Left renal cortex interstitium (tissue), 4 donors: ENCODE results near the gene SWSAP1. TPM values are rescaled to one million over a fixed set of nuclear protein-coding genes. Genes with fewer than 3 reads are reported as not detected.
"Not testable (repeated sequence)": the region's sequence is repeated elsewhere in the genome, so short reads cannot be mapped to it uniquely, and the experiment has no call there.

Experiments
- DNase-seq, 4 donors: peaks; one replicate each; pipeline ENCODE4 v3.0.0-alpha.2; 2013; ENCODE audit warnings: low read depth in 4 of 4, low spot score in 2 of 4, missing footprints in 1 of 4
- polyA plus RNA-seq, 4 donors: library from polyadenylated mRNA; unstranded; fragments of 120-200 nt; gene quantifications; one replicate each; pipeline ENCODE4 v1.2.1, GENCODE V29; 2013; ENCODE audit not compliant: insufficient read length in 4 of 4

SWSAP1 gene
- polyA plus RNA-seq, 4 donors: 2.6 to 3.7 (median 3.4) TPM

DNA sequence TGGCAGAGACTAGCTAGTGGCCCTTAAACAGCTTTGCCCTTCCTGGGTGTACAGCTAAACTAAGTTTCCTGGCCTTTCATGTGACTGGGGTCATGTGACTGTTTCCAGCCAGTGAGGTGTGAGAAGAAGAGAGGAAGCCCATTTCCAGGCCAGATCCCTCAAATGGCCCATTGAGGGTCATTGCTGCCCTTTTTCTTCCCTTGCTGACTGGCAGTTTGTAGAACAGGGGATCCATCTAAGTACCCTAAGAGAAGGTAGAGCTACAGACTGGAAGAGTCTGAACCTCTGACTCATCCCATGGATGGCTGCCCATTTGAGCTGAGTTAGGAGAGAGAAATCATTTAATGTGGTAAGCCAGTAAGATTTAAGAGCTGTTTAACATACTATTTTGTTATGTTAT lies 2.8 kb downstream of the SWSAP1 start:
- no peak for DNase-seq

DNA sequence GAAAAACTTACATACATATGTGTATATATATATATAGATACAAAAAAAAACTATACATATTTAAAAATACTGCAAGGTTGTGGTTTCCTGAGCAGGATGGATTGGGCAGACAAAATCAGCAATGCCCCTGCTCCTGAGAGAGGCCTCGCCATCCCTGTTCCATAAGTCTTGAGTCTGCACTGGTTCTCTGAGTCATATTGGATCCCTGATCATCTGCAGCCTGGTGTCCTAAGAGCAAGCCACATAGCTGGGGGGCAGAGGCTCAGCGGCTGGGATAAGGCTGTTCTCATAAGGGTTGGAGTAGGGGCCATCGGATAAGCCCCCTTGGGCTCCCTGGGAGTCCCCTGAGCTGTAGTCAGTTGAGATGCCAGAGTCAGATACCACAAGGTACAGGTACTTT lies 3.3 kb downstream of the SWSAP1 start:
- no peak for DNase-seq

DNA sequence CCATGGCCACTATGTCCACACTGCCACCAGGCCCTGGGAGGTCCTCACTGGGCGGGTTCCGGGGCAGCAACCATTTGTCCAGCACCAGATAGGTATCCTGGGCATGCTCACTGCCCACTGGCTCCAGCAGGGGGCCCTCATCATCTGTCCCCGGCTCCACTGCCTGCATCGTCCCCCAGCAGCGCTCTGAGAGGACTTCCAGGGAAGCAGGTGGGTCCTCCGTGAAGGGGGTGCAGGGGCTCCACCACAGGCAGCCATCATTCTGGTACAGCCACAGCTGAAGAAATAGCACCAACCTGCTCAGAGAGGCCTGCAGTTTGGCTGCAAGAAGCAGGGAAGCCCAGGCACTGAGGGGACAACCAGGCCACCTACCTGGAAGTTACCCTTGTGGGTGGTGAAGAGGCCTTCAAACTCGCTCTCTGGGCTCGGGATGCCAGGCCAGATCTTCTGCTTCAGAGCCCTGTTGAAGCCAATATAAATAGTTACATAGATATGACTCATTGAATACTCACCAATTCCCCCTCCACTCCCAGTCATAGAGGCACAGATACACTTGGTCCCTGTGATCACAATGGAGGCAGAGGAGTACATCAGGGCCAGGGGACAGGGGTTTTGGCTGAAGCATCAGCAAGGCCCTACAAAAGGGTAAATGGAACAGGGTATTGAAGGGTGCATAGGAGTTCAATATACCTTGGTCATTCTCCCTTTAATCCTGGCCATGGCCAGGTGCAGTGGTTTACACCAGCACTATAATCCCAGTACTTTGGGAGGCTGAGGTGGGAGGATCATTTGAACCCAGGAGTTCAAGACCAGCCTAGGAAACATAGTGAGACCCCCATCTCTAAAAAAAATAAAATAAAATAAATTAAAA lies 4.1 kb downstream of the SWSAP1 start:
- no peak for DNase-seq

DNA sequence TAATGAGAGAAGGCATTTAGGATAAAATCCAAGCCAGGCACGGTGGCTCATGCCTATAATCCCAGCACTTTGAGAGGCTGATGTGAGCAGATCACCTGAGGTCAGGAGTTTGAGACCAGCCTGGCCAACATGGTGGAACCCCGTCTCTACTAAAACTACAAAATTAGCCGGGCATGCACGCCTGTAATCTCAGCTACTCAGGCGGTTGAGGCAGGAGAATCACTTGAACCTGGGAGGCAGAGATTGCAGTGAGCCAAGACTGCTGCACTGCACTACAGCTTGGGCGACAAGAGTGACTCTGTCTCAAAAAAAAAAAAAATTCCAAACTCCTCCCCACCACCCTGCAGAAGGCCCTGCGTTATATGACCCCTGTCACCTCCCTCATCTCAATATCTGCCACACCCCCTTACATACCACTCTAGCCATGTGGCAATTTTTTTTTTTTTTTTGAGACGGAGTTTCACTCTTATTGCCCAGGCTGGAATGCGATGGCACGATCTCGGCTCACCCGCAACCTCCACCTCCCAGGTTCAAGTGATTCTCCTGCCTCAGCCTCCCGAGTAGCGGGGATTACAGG lies 4.9 kb downstream of the SWSAP1 start:
- DNase-seq: not testable (repeated sequence)

DNA sequence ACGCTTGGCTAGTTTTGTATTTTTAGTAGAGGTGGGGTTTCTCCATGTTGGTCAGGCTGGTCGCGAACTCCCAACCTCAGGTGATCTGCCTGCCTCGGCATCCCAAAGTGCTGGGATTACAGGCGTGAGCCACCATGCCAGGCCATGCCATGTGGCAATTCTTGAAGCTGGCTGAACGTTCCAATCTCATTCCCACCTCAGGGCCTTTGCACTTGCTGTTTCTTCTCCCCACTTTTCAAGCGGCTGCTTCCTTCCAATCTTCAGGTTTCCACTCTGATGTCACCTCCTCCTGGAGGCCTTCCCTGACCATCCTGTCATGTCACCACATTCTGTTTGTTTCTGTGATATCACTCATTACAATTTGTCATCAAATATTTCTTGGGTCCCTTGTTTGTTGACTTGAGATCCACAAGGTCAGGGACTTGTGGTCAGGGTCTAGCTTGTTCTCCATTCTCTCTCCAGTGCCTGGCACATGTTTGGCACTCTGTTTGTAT lies 5.4 kb downstream of the SWSAP1 start:
- DNase-seq: no peak

DNA sequence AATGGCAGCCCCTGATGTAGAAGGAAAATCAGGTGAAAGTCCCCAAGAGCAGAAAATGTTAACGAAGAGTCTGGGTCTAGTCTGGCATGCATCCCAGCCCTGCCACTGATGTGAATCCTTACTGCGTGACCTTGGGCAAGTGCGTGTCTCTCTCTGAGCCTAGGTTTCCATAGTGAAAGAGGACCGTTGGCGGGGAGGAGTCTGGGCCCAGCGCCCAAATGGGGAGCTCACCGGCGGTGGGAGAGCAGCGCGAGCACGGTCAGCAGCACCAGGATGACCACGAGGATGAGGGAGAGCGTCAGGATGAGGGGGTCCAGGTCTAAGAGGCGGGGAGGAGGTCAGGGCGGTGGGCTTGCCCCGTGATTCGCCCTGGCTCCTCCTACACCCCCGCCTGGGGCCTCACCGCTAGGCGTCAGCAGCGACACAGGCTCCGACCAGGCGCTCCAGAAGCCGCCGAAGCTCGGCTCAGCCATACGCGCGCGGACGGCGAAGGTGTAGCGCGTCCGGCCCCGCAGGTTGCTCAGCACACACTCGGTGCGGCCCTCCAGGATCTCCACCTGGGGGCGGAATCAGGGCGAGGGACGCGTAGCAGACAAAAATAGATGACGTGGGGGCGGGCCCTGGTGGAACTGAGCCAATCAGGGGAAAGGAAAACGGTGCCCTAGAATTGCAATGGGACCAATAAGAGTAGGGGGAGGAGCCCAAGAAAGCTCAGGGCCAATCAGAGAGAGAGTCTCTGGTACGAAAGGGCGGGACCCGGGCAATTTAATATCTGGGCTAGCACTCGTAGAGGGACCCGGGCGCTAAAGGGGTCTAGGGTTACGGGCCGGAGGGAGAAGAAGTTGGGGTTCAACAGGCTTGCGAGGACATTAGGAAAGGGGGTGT lies 6.4 kb downstream of the SWSAP1 start:
- DNase-seq: peak; percentile 87 to 95 (median 92)

DNA sequence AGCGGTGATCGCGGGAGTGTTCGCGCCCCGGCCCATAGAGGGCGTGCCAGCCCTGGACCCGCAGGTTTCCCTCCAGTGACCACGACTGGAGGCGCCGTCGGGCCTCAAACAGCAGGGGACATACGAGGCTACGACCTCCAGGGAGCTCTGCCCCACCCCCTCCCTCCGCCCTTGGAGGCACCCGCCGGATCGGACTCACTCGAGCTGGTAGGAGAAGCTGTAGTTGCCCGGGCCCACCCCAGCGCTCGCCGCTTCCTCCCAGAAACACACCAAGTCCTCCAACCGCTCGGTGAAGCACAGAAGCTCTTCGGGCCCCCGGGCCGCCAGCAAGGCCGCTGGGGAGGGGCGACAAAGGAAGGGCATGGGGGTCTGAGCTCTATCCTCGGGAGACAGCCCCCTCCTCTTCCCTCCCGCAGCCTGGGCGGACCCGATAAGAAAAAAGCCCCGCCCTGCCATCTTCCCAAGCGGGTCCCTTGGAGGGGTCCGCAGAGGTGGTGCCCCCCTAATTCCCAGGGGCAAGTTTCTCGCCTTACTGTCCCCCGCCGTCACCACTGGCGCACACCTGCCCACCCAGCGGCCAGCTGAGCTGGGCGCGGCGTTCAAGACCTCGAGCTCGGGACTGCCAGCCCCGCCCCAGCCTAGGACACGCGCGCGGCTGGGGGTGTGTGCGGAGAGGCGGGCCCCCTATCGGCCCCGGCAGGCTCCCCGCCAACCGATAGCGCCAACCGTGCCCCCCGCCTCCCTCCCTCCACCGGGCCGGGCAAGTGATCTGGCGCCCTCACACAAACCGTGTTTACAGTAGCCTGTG lies 8.6 kb downstream of the SWSAP1 start:
- no peak for DNase-seq

DNA sequence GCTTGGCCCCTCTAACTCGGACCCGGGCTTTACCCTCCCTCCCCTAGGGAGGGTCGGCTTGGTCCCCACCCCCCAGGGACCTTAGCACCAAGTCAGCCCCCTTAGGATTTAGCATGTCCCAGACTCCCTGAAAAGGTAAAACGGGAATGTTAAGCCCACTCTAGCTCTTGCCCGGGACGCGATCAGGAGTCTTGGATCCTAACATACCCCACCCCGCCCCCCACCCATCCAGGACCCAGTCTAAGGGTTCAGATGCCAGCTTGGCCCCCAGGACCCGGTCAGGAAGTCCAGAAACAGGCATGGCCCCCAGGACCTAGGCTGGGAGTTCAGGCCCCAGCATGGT lies 9.2 kb downstream of the SWSAP1 start:
- DNase-seq: no peak

DNA sequence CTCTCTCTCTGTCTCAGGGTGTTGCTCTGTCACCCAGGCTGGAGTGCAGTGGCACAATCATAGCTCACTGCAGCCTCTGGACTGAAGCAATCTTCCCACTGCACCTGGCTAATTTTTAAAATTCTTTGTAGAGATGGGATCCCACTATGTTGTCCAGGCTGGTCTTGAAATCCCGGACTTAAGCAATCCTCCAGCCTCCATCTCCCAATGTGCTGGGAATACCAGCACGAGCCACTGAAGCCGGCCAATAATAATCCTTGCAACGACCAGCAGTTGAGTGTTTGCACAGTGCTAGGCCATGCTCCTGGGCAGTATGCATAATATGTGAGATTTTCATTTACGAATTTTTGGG lies 10.3 kb downstream of the SWSAP1 start:
- no peak for DNase-seq

DNA sequence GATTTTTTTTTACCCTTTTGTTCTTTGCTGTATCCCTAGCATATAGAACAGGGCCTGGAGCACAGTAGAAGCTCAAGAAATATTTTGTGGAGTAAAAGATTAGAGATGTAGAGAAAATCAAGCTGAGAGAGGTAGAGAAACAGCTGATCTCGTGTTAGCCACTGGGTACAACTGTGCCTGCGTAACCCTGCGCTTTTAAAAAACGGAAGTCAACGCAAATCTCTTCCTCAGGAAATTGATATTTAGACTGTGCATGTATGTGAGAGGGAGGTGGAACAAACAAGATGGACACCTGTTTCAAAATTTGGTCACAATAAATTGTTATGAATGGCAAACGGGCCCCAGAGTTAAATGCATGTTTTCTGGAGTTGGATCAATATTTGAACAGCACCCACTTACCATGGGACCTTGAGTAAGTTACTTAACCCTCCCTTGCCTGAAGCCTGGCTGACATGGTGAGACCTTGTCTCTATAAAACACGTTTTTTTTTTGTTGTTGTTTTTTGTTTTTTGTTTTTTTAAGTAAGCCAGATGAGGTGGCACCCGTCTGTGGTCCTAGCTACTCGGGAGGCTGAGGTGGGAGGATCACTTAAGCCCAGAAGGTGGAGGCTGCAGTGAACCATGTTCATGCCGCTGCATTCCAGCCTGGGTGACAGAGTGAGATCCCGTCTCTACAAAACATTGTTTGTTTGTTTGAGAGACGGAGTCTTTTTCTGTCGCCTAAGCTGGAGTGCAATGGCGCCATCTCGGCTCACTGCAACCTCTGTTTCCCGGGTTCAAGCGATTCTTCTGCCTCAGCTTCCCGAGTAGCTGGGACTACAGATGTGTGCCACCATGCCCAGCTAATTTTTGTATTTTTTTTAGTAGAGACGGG lies 12.9 kb downstream of the SWSAP1 start:
- no peak for DNase-seq

DNA sequence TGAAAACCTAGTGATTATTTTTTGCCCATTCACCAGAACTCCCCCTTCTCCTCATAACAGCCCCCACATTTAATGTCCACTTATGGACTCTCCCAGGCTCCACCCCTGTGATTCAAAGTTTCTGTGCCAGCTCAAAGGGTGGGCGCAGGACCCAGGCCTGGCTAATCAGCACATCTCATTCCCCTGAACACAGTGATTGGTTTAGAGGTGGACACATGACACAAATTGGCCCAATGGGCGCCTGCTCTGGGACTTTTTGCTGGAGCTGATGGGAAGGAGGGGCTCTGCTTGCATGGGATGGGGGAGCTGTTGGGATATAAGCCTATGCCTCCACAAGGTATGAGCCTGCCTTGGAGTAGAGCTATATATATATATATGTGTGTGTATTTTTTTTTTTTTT lies 15.9 kb downstream of the SWSAP1 start:
- no peak for DNase-seq

DNA sequence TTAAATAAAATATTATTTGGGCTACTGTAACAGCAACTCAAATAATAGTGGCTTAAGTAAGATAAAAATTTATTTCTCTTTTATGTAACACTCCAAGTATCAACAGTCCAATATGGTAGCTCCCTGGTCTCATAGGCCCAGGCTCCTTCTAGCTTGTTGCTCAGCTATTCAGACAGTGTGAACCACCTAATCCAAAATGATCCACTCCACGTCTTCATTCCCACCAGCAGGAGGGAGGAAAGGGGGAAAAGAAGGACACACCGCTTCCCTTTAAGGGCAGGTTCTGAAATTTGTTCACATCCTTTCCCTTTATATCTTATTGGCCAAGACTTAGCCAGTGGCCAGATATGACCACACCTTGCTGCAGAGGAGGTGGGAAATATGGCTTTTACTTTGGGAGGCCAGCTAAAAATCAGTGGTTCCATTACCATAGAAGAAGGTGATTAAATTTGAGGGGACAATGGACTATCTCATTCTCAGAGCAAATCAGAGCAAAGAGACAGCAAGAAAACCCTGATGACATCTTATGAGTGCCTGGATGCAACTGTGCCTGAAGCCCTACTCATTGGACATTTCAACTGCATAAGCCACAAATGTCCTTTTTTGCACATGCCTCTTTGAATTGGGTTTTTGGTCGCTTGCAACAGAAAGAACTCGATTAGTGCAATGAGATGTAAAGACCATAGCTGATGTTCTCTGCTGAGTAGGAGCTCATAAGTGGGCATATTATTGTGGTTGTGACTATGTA lies 16.6 kb downstream of the SWSAP1 start:
- no peak for DNase-seq

DNA sequence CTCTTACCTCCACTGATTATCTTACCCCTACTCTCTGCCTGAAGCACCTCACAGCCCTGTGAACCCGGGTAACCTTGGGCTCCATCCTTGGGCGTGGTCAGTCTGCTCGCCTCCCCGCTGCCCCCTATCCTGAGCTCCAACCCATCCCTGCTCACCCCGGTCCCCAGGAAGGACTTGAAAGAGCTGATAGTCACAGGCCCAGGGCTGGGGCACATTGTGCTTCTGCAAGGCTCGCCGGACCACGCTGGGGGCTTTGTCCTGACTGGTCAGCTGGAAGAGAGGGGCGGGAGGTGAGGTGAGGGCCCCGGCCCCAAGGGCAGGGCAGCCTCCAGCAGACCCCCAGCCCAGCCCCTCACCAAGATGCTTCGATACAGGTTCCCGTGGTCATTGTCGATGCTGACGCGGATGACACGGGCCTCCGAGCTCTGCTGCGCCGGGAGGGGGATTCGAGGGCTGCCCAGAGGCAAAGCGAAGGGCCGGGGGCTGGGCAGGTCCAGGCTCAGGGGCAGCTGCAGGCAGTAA lies 22.7 kb downstream of the SWSAP1 start:
- DNase-seq: no peak

DNA sequence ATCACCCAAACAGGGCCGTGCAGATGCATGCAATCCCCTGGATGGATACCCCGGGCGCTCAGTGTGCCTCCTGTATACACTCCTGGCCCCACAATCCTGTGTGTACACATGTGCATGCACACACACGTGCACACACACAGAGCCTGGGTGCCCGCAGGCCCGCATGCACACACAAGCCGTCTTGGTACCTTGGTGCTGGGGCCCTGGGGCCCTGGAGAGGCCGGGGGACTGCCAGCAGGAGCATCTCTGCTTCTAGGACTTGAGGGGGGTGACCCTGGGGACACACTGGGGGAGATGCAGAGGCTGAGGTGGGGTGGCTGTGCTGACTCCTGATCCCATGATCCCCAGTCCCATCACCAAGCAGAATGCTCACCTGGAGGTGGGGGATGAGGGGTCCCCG lies 25.2 kb downstream of the SWSAP1 start:
- DNase-seq: no peak

DNA sequence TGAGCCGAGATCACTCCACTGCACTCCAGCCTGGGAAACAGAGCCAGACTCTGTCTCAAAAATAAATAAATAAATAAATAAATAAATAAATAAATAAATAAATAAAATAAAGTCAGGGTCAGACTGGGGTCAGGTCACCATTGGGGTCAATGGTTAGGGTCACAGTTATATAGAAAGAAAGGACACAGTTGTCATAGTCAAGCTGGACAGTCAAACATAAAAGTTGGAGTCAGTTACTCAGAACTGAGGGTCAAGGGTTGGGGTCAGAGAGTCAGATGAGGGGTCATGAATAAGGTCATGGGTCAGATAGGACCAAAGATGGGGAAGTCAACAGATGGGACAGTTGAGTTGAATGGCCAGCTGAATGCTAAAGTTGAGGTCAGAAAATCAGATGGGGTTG lies 26.3 kb downstream of the SWSAP1 start:
- DNase-seq: no peak

DNA sequence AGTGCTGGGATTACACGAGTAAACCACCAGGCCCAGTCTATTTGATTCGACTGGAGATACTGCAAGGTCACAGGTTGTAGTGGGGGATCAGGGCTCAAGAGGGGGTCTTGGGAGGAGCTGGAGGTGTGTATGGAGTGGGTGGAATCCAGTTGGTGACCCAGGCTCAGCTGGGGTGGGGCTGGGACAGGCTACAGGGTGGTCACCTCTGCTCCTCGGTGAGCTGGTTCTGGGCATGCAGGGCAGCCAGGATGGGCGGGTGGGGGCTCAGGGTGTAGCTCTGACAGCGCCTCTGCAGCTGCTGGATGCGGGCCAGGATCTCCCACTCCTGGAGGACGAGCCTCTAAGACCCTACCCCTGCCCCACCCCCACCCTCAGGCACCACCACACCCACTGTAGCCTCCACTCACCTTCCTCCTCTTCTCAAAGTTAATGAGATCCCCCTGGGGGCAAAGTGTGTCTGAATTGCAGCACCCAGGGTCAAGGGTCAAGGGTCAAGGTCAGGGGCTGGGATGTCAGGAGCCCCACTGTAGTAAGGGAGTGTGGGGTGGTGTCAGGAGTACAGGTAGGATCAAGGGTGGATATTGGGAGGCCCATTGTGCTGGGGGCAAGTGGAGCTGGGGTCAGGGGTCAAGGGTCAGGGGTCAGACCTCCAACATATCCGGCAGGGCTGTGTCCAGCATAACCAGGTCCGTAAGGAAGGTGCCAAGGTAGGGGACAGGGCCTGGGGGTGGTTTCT lies 27.5 kb downstream of the SWSAP1 start:
- no peak for DNase-seq

DNA sequence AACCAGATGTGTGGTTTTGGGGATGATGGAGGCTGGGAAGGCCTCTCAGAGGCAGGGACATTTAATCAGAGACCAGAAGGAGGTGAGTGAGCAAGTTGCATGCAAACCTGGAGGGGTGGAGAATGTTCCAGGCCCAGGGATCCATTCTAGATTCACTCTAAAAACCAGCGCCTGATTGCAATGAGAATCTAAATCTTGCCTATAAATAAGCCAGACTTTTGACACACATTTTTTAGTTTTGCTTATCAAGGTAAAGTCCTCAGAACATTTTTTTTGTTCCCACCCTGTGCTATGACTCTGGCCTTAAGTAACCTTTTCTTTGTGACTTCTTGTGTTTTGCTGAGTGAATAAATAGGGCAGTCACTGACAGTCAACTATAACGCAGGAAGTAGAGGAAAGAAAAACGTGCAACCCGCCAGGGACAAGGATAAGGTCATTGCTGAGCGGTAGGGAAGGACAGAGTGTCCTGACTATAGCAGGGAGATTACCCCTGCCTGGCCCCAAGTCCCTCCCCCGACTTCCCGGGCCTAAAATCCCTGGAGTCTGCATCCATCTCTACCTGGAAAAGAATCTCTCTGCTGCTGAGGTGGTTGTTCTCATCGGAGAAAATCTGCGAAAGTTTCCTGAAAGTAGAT lies 30.2 kb downstream of the SWSAP1 start:
- no peak for DNase-seq
